GM23248 (cell line): ENCODE data around the gene ECI1. TPM values are rescaled to one million over a fixed set of nuclear protein-coding genes. Genes with fewer than 3 reads are reported as not detected.

Source experiments
- DNase-seq: peaks from one replicate; pipeline ENCODE4 v3.0.0-alpha.2; 2015
- H2AFZ ChIP-seq: fragments of 200-600 bp; sonication (generic); 2 replicates; pipeline ENCODE4 v1.6.1; 2016; ENCODE audit warnings: antibody characterized with exemption
- H3F3A ChIP-seq: fragments of 200-600 bp; sonication (generic); 2 replicates; pipeline ENCODE4 v1.6.1; 2016; ENCODE audit warnings: mild to moderate bottlenecking, antibody characterized with exemption, mixed run types; ENCODE audit not compliant: insufficient read depth
- H3K27ac ChIP-seq: fragments of 200-600 bp; sonication (generic); 2 replicates; pipeline ENCODE4 v1.5.1; 2016; ENCODE audit warnings: mild to moderate bottlenecking
- H3K27me3 ChIP-seq: fragments of 200-600 bp; sonication (generic); replicated peaks from 2 replicates; pipeline ENCODE4 v1.6.1; 2016; ENCODE audit warnings: mild to moderate bottlenecking; ENCODE audit not compliant: insufficient read depth
- H3K36me3 ChIP-seq: fragments of 200-600 bp; sonication (generic); 2 replicates; pipeline ENCODE4 v1.6.1; 2016; ENCODE audit warnings: low read depth, mild to moderate bottlenecking
- H3K4me1 ChIP-seq: fragments of 200-600 bp; sonication (generic); 2 replicates; pipeline ENCODE4 v1.6.1; 2016; ENCODE audit warnings: mild to moderate bottlenecking; ENCODE audit not compliant: insufficient read depth
- H3K4me2 ChIP-seq: fragments of 200-600 bp; sonication (generic); one replicate; pipeline ENCODE4 v1.6.1; 2016; ENCODE audit warnings: mild to moderate bottlenecking; ENCODE audit not compliant: unreplicated experiment
- H3K4me3 ChIP-seq: fragments of 200-600 bp; sonication (generic); 2 replicates; pipeline ENCODE4 v1.5.1; 2016; ENCODE audit warnings: mild to moderate bottlenecking
- H3K79me2 ChIP-seq: fragments of 200-600 bp; sonication (generic); 2 replicates; pipeline ENCODE4 v1.6.1; 2016; ENCODE audit warnings: mild to moderate bottlenecking; ENCODE audit not compliant: insufficient read depth
- H3K9ac ChIP-seq: fragments of 200-600 bp; sonication (generic); 2 replicates; pipeline ENCODE4 v1.6.1; 2016; ENCODE audit warnings: mild to moderate bottlenecking
- H3K9me2 ChIP-seq: fragments of 200-600 bp; sonication (generic); 2 replicates; pipeline ENCODE4 v1.6.1; 2016; ENCODE audit warnings: mixed run types, mild to moderate bottlenecking, moderate library complexity; ENCODE audit not compliant: insufficient read depth
- H3K9me3 ChIP-seq: fragments of 200-600 bp; sonication (generic); one replicate; pipeline ENCODE4 v1.6.1; 2017; ENCODE audit warnings: low read depth
- H4K20me1 ChIP-seq: fragments of 200-600 bp; sonication (generic); 2 replicates; pipeline ENCODE4 v1.6.0; 2016; ENCODE audit not compliant: insufficient read depth
- EZH2 ChIP-seq: fragments of 200-600 bp; sonication (generic); IDR thresholded peaks from 2 replicates; pipeline ENCODE4 v1.6.1; 2018; ENCODE audit warnings: antibody characterized with exemption, mild to moderate bottlenecking; ENCODE audit not compliant: insufficient read depth, poor library complexity, severe bottlenecking
- EZH2phosphoT487 ChIP-seq: fragments of 200-600 bp; sonication (generic); IDR thresholded peaks from 2 replicates; pipeline ENCODE4 v1.6.1; 2018; ENCODE audit warnings: antibody characterized with exemption, moderate library complexity, mild to moderate bottlenecking, low read depth; ENCODE audit not compliant: insufficient read depth
- WGBS, 2 experiments: methylation state at CpG; one replicate each; pipeline ENCODE4 v1.1.6; 2015 to 2017; ENCODE audit warnings: low lambda C conversion rate in 2 of 2, low coverage in 1 of 2; ENCODE audit errors: missing lambda C conversion rate in 2 of 2; 5-methylcytosine and 5-hydroxymethylcytosine counted together
- in situ Hi-C: fragments of 300-500 bp; cut with MboI; formaldehyde crosslinking; loops from 2 replicates; pipeline ENCODE4 v1.15.0; 2020
- polyA plus RNA-seq: library from polyadenylated mRNA; unstranded; fragments of >200 nt; fragmentation: Nextera tagmentation; extraction: Ambion mirVana; gene quantifications from 2 replicates; pipeline ENCODE4 v1.2.1, GENCODE V29; 2016
- total RNA-seq: library from RNA; depleted of rRNA; stranded (reverse); fragments of >200 nt; shearing (Covaris generic); gene quantifications from 2 replicates; pipeline ENCODE4 v1.2.3, GENCODE V29; 2014

The ECI1 gene
- total and polyA plus RNA-seq, 2 experiments from 2014 or later = 92.0 to 106 TPM

DNA sequence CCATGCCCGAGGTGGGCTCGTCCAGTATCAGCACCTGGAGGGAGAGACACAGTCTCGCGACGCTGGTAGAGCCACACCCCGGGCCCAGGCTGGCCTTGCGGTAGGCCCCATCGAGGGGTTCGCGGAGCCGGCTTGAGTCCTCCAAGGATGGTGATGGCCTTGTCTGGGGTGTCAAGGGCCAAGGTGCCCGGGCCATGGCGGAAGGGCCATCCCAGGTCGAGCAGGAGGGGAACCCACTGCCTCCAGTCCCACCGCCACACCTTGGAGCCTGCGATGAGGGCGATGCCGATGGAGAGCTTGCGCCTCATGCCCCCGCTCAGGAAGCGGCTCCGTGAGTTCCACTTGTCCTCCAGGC lies 46.1 kb upstream of the ECI1 start:
- no peak overlapping the region for H3K9ac ChIP-seq
- H3K4me3 ChIP-seq = no peak overlapping the region
- no peaks in the 10 kb centered on the region for H4K20me1 ChIP-seq
- in situ Hi-C loops = loop anchor here (10.0 kb wide), 1 partner anchor 57 kb away; no protein-coding TSS in a partner anchor
- H3K4me2 ChIP-seq = no peak overlapping the region
- TF ChIP-seq EZH2 (no peak), EZH2phosphoT487 (no peak)
- DNase-seq = no peak
- H2AFZ ChIP-seq = no peak overlapping the region
- no peaks in the 10 kb centered on the region for H3K27me3 ChIP-seq
- no peaks in the 10 kb centered on the region for H3K9me2 ChIP-seq
- H3K27ac ChIP-seq = no peak overlapping the region
- H3K36me3 ChIP-seq = no peaks in the 10 kb centered on the region
- H3K4me1 ChIP-seq = no peaks in the 10 kb centered on the region
- no peaks in the 10 kb centered on the region for H3K79me2 ChIP-seq
- H3K9me3 ChIP-seq = no peaks in the 10 kb centered on the region
- no peaks in the 10 kb centered on the region for H3F3A ChIP-seq
- 91 to 94% methylated on average over 22 of the region's 22 CpGs for WGBS, 2 experiments

DNA sequence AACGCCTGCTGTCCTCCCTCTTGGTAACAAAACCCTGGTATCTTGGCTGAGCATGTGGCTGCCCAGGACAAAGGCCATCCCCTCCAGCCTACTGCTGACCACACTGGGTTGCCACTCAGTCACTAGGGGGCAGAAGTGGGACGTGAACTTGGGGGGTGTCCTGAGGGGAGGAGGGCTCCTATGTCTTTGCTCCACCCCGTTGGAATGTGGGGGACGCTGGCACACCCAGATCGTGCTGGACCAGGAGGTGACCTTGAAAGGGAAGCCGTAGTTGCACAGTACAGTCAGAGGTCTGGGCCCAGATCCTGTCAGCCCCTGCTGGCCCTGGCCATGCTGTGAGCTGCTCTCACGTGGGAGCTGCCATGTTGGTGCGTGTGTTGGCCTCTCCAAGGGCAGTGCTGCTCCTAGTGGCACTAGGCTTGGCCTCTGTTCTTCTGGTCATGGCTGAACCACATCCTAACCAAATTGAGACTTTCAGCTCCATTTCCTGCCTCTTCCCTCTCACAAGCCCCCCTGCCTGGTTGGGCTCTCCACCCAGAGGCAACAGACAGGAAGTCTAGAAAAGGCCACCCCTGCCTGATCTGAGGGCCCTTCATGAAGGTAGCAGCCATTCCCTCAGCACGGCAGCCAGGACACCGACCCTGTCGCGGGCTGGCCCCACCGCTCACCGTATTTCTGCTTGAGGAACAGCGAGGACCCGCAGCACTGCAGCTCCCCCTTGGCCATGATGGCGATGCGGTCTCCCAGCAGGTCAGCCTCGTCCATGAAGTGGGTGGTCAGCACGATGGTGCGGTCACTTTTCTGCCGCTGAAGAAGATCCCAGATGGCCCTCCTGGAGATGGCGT lies 45.5 kb upstream of the ECI1 start:
- Histone ChIP-seq H2AFZ (no peak overlapping the region), H3K9me3 (no peaks in the 10 kb centered on the region), H3K27me3 (no peaks in the 10 kb centered on the region), H3F3A (no peaks in the 10 kb centered on the region), H3K9me2 (no peaks in the 10 kb centered on the region), H3K79me2 (no peaks in the 10 kb centered on the region), H3K4me3 (no peak overlapping the region), H3K36me3 (no peaks in the 10 kb centered on the region), H3K4me2 (no peak overlapping the region), H3K4me1 (no peaks in the 10 kb centered on the region), H4K20me1 (no peaks in the 10 kb centered on the region), H3K27ac (no peak overlapping the region), H3K9ac (no peak overlapping the region)
- TF ChIP-seq EZH2 = no peak
- TF ChIP-seq EZH2phosphoT487 = no peak
- WGBS, 2 experiments = 77 to 81% methylated on average over 23 of the region's 23 CpGs
- peak; percentile 44 for DNase-seq
- in situ Hi-C loops = loop anchor here (10.0 kb wide), 1 partner anchor 58 kb away; no protein-coding TSS in a partner anchor

GRCh38 chr16:2295056-2295798 lies 43.8 kb upstream of the ECI1 start:
- no peak for DNase-seq
- Histone ChIP-seq H3K27ac (no peak overlapping the region), H2AFZ (no peak overlapping the region), H4K20me1 (no peaks in the 10 kb centered on the region), H3K9me2 (no peaks in the 10 kb centered on the region), H3K9me3 (no peaks in the 10 kb centered on the region), H3K36me3 (no peaks in the 10 kb centered on the region), H3K9ac (no peak overlapping the region), H3K4me1 (no peaks in the 10 kb centered on the region), H3K4me2 (no peak overlapping the region), H3F3A (no peaks in the 10 kb centered on the region), H3K27me3 (no peaks in the 10 kb centered on the region), H3K79me2 (no peaks in the 10 kb centered on the region), H3K4me3 (no peak overlapping the region)
- WGBS, 2 experiments = 74 to 79% methylated on average over 21 of the region's 21 CpGs
- TF ChIP-seq EZH2phosphoT487 = no peak
- no peak for TF ChIP-seq EZH2
- in situ Hi-C loops = loop anchor here (10.0 kb wide), 1 partner anchor 60 kb away; no protein-coding TSS in a partner anchor

- H3K4me3 ChIP-seq = no peak overlapping the region
- no peak overlapping the region for H2AFZ ChIP-seq
- H3F3A ChIP-seq = no peaks in the 10 kb centered on the region
- H3K9me3 ChIP-seq = no peaks in the 10 kb centered on the region
- no peak overlapping the region for H3K9ac ChIP-seq
- DNase-seq = no peak
- H3K4me1 ChIP-seq = no peaks in the 10 kb centered on the region
- WGBS, 2 experiments = 76 to 79% methylated on average over 9 of the region's 9 CpGs
- H3K79me2 ChIP-seq = no peaks in the 10 kb centered on the region
- in situ Hi-C loops = loop anchor here (10.0 kb wide), 1 partner anchor 63 kb away; no protein-coding TSS in a partner anchor
- no peak overlapping the region for H3K27ac ChIP-seq
- H3K27me3 ChIP-seq = no peaks in the 10 kb centered on the region
- no peak for TF ChIP-seq EZH2
- no peak for TF ChIP-seq EZH2phosphoT487
- no peak overlapping the region for H3K4me2 ChIP-seq
- H4K20me1 ChIP-seq = no peaks in the 10 kb centered on the region
- no peaks in the 10 kb centered on the region for H3K9me2 ChIP-seq
- no peaks in the 10 kb centered on the region for H3K36me3 ChIP-seq
These were observed 40.8 kb upstream of the ECI1 start for GRCh38 chr16:2292221-2292620.
